Mucosa of gallbladder (tissue), 1 donor: ENCODE measurements around the gene MYZAP. TPM values are rescaled to one million over a fixed set of nuclear protein-coding genes. Genes with fewer than 3 reads are reported as not detected.

Source experiments
- DNase-seq: peaks from one replicate; pipeline ENCODE4 v3.0.0-alpha.2; 2020; ENCODE audit warnings: low spot score
- total RNA-seq: library from RNA; stranded (reverse); gene quantifications from one replicate; pipeline ENCODE4 v1.2.1, GENCODE V29; 2021
- donor health status: DM: no; HTN: no; CAD: no.

MYZAP gene
- 8.2 TPM for total RNA-seq

- DNase-seq, result peak; percentile 69
These were observed at the start of gene MYZAP for GRCh38 chr15:57591822-57592367. Gene MYZAP (plus strand): TSS chr15:57591904. CDS start chr15:57592035, 131 bp downstream.

- no peak for DNase-seq
These were observed 49.2 kb upstream of the MYZAP start for GRCh38 chr15:57542505-57542817.

- no peak for DNase-seq
These were observed 46.7 kb upstream of the MYZAP start for GRCh38 chr15:57544848-57545480.

GRCh38 chr15:57545995-57546394 is 45.7 kb upstream of the MYZAP start:
- DNase-seq, result no peak

- no peak for DNase-seq
These were observed 44.4 kb upstream of the MYZAP start for GRCh38 chr15:57547243-57547755.

- DNase-seq, result no peak
These were observed 43.4 kb upstream of the MYZAP start for GRCh38 chr15:57548351-57548750.

- DNase-seq, result no peak
These were observed 42.9 kb upstream of the MYZAP start for GRCh38 chr15:57548835-57549234.

GRCh38 chr15:57549935-57550334 is 41.8 kb upstream of the MYZAP start:
- DNase-seq, result no peak

GRCh38 chr15:57550640-57551039 is 41.1 kb upstream of the MYZAP start:
- DNase-seq, result peak; percentile 79

GRCh38 chr15:57551715-57552677 is 39.7 kb upstream of the MYZAP start:
- DNase-seq, result peak; percentile 58

GRCh38 chr15:57552678-57553334 is 38.9 kb upstream of the MYZAP start:
- DNase-seq, result no peak

GRCh38 chr15:57553526-57553925 is 38.2 kb upstream of the MYZAP start:
- DNase-seq, result no peak

GRCh38 chr15:57554063-57554811 is 37.5 kb upstream of the MYZAP start:
- no peak for DNase-seq

GRCh38 chr15:57554812-57555179 is 36.9 kb upstream of the MYZAP start:
- DNase-seq, result no peak

GRCh38 chr15:57555270-57555669 is 36.4 kb upstream of the MYZAP start:
- no peak for DNase-seq

GRCh38 chr15:57556040-57556439 is 35.7 kb upstream of the MYZAP start:
- no peak for DNase-seq

GRCh38 chr15:57557267-57557666 is 34.4 kb upstream of the MYZAP start:
- DNase-seq, result no peak

- DNase-seq, result no peak
These were observed 33.9 kb upstream of the MYZAP start for GRCh38 chr15:57557810-57558209.

- peak; percentile 80 for DNase-seq
These were observed 31.8 kb upstream of the MYZAP start for GRCh38 chr15:57559875-57560274.

GRCh38 chr15:57561041-57561711 is 30.5 kb upstream of the MYZAP start:
- DNase-seq, result peak; percentile 81
